Thyroid gland (tissue), 4 donors: Measurements from ENCODE around the gene FEM1B.

Experiments
- POLR2A ChIP-seq, 2 donors: fragments of 450-650 bp; IDR thresholded peaks; one replicate each; pipeline ENCODE4 v1.6.1; 2017; ENCODE audit warnings: antibody characterized with exemption in 2 of 2, mild to moderate bottlenecking in 2 of 2, moderate library complexity in 1 of 2
- TF ChIP-seq, protein P1 (sequence below), 6 experiments: fragments of 200-600 bp in 3 of 6; fragments of 450-650 bp in 3 of 6; sonication (generic) in 3 of 6; IDR thresholded peaks; one replicate each; pipeline ENCODE4 v1.5.1; 2016 to 2019; ENCODE audit warnings: antibody characterized with exemption in 6 of 6, mild to moderate bottlenecking in 2 of 6, inconsistent platforms in 1 of 6, moderate library complexity in 1 of 6

DNA sequence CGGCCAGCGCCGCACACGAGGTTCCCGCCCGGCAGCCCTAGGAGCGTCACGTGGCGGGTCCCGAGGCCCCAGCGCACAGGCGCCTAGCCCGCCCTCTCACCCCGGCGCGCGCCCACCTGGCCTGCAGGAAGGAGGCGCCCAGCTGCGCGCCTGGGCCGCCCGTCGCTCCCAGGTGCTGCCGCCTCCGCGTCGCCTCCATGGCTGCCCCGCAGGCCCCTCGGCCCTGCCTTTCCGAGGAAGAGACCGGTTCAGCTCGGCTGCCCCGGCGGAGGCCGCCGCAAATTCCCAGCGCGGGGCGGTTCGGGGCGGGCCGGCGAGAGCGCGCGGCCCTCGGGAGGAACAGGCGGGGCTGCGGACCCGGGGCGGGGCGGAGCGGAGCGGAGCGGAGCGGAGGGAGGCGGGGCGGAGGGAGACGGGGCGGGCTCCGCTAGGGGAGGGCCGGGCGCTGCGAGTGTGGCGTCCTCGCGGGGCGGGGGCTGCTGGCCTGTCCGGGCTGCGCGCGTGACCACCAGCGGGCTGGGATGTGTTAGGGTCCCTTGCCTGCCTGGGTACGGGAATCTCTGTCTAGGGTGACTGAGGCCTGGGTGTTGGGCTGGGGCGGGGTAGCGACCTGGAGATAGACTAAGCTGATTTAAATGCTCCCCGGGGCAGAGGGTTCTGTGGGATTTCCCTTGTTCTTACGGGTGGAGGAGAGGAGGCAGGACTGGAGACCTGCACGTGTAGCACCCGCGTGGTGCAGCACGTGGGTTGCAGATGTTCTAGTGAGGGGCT, 48.0 kb upstream of the FEM1B start, which contains the start of gene CLN6:
- TF ChIP-seq, protein P1, sequence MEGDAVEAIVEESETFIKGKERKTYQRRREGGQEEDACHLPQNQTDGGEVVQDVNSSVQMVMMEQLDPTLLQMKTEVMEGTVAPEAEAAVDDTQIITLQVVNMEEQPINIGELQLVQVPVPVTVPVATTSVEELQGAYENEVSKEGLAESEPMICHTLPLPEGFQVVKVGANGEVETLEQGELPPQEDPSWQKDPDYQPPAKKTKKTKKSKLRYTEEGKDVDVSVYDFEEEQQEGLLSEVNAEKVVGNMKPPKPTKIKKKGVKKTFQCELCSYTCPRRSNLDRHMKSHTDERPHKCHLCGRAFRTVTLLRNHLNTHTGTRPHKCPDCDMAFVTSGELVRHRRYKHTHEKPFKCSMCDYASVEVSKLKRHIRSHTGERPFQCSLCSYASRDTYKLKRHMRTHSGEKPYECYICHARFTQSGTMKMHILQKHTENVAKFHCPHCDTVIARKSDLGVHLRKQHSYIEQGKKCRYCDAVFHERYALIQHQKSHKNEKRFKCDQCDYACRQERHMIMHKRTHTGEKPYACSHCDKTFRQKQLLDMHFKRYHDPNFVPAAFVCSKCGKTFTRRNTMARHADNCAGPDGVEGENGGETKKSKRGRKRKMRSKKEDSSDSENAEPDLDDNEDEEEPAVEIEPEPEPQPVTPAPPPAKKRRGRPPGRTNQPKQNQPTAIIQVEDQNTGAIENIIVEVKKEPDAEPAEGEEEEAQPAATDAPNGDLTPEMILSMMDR (IDR thresholded peaks at IDR 0.05): no peak
- TF ChIP-seq POLR2A (IDR thresholded peaks at IDR 0.05): peak in 1 of 2 donors; percentile 66
